Left lung (tissue), 10 donors: ENCODE measurements around the gene MYH10. TPM values are rescaled to one million over a fixed set of nuclear protein-coding genes. Genes with fewer than 3 reads are reported as not detected.

ENCODE experiments used
- ATAC-seq: fragments of 200-7000 bp; cut with Tn5 transposase; one replicate; pipeline ENCODE4 v1.9.1; 2020; ENCODE audit warnings: moderate library complexity
- DNase-seq, 4 donors: peaks; one replicate each; pipeline ENCODE4 v3.0.0-alpha.2; 2013 to 2020
- H3K27ac ChIP-seq, 2 donors: fragments of 200-600 bp; sonication (generic) in 1 of 2; one replicate each; pipeline versions ENCODE4 v1.5.0 to v1.8.0; 2020 to 2021
- H3K27me3 ChIP-seq, 2 donors: fragments of 200-600 bp; sonication (generic) in 1 of 2; one replicate each; pipeline versions ENCODE4 v1.5.0 to v1.8.0; 2020 to 2021
- H3K36me3 ChIP-seq, 2 donors: fragments of 200-600 bp; sonication (generic) in 1 of 2; one replicate each; pipeline versions ENCODE4 v1.5.0 to v1.8.0; 2020 to 2021
- H3K4me1 ChIP-seq, 2 donors: fragments of 200-600 bp; one replicate each; pipeline ENCODE4 v1.8.0; 2021
- H3K4me3 ChIP-seq, 2 donors: fragments of 200-600 bp; sonication (generic) in 1 of 2; one replicate each; pipeline versions ENCODE4 v1.5.0 to v1.8.0; 2020 to 2021; ENCODE audit warnings: mild to moderate bottlenecking in 1 of 2
- H3K9me3 ChIP-seq, 2 donors: fragments of 200-600 bp; sonication (generic) in 1 of 2; one replicate each; pipeline versions ENCODE4 v1.5.0 to v1.8.0; 2020 to 2021
- CTCF ChIP-seq, 2 donors: fragments of 200-600 bp; sonication (generic) in 1 of 2; IDR thresholded peaks; one replicate each; pipeline versions ENCODE4 v1.5.0 to v1.8.0; 2021; ENCODE audit warnings: antibody characterized with exemption in 2 of 2
- intact Hi-C, 2 donors: fragments of 100-400 bp; cut with DNase I; formaldehyde crosslinking; loops; one replicate each; pipeline versions ENCODE4 v1.11.2 to v1.14.2; 2022
- polyA plus RNA-seq, 6 donors: library from polyadenylated mRNA; unstranded; fragments of 120-200 nt; gene quantifications; one replicate each; pipeline ENCODE4 v1.2.1, GENCODE V29; 2013; ENCODE audit not compliant: insufficient read length in 6 of 6
- total RNA-seq, 2 donors: library from RNA; stranded (reverse); fragmentation: NEBNext Ultra II Directional; extraction: Animal tissue kit (Norgen Biotek cat#: 25700); gene quantifications; one replicate each; pipeline ENCODE4 v1.2.1, GENCODE V29; 2021
- donor health status: DM: no; HTN: yes; CAD: no.
- donor health status: DM: no; HTN: no; CAD: no.

Gene MYH10
- total and polyA plus RNA-seq, 8 donors: 70.9 to 196 (median 151) TPM

GRCh38 chr17:8611619-8612298 is 18.8 kb downstream of the MYH10 start:
- H3K36me3 ChIP-seq: no peaks in the 10 kb centered on the region
- H3K9me3 ChIP-seq: peaks cover 0 to 2% of the 10 kb centered on the region in 2 donors
- ATAC-seq (no peak), DNase-seq (no peak)
- H3K27me3 ChIP-seq: no peaks in the 10 kb centered on the region
- intact Hi-C loops: no loop called here
- H3K4me3 ChIP-seq: no peak overlapping the region
- H3K4me1 ChIP-seq: peaks cover 0 to 6% of the 10 kb centered on the region in 2 donors
- TF ChIP-seq CTCF (IDR thresholded peaks at IDR 0.05): no peak
- peak overlapping the region in 1 of 2 donors; percentile 49 for H3K27ac ChIP-seq

GRCh38 chr17:8611137-8611536 is 19.4 kb downstream of the MYH10 start:
- peaks cover 0 to 2% of the 10 kb centered on the region in 2 donors for H3K9me3 ChIP-seq
- H3K27ac ChIP-seq: peak overlapping the region in 1 of 2 donors; percentile 49
- intact Hi-C loops: no loop called here
- peak in 1 of 4 donors; percentile 41 for DNase-seq
- H3K27me3 ChIP-seq: no peaks in the 10 kb centered on the region
- no peak for TF ChIP-seq CTCF (IDR thresholded peaks at IDR 0.05)
- no peak for ATAC-seq
- peaks cover 0 to 6% of the 10 kb centered on the region in 2 donors for H3K4me1 ChIP-seq
- no peak overlapping the region for H3K4me3 ChIP-seq
- no peaks in the 10 kb centered on the region for H3K36me3 ChIP-seq

- intact Hi-C loops: no loop called here
- H3K9me3 ChIP-seq: peaks cover 0 to 2% of the 10 kb centered on the region in 2 donors
- DNase-seq: no peak
Observed at GRCh38 chr17:8610558-8610957, 20.0 kb downstream of the MYH10 start.

GRCh38 chr17:8609910-8610309 is 20.6 kb downstream of the MYH10 start:
- ATAC-seq: no peak
- intact Hi-C loops: no loop called here
- Histone ChIP-seq H3K4me1 (peaks cover 0 to 6% of the 10 kb centered on the region in 2 donors), H3K27me3 (peaks cover 0 to 4% of the 10 kb centered on the region in 2 donors), H3K4me3 (no peak overlapping the region), H3K36me3 (no peaks in the 10 kb centered on the region), H3K9me3 (peaks cover 0 to 2% of the 10 kb centered on the region in 2 donors), H3K27ac (no peak overlapping the region)
- no peak for DNase-seq
- TF ChIP-seq CTCF (IDR thresholded peaks at IDR 0.05): no peak

More at GRCh38 chr17:8610558-8610957, 20.0 kb downstream of the MYH10 start:
- no peaks in the 10 kb centered on the region for H3K36me3 ChIP-seq
- no peak for TF ChIP-seq CTCF (IDR thresholded peaks at IDR 0.05)
- ATAC-seq: no peak
- H3K4me3 ChIP-seq: no peak overlapping the region
- H3K4me1 ChIP-seq: peaks cover 0 to 6% of the 10 kb centered on the region in 2 donors
- peaks cover 0 to under 1% of the 10 kb centered on the region in 2 donors for H3K27me3 ChIP-seq
- H3K27ac ChIP-seq: peak overlapping the region in 1 of 2 donors; percentile 49

- H3K4me1 ChIP-seq: peaks cover 0 to 6% of the 10 kb centered on the region in 2 donors
- no peak overlapping the region for H3K4me3 ChIP-seq
- peaks cover 0 to 8% of the 10 kb centered on the region in 2 donors for H3K27me3 ChIP-seq
- ATAC-seq (no peak), DNase-seq (no peak)
- no peak for TF ChIP-seq CTCF (IDR thresholded peaks at IDR 0.05)
- H3K36me3 ChIP-seq: no peaks in the 10 kb centered on the region
- no peak overlapping the region for H3K27ac ChIP-seq
- intact Hi-C loops: no loop called here
- H3K9me3 ChIP-seq: peaks cover 0 to 2% of the 10 kb centered on the region in 2 donors
Observed at GRCh38 chr17:8608001-8608400, 22.5 kb downstream of the MYH10 start.
